ENCODE results near the gene ZNF205.
A peak's percentile ranks its signal among the peaks of the same experiment; 100 is the strongest.
"Not testable (repeated sequence)": the region's sequence is repeated elsewhere in the genome, so short reads cannot be mapped to it uniquely, and the experiment has no call there.

Gene ZNF205

DNA sequence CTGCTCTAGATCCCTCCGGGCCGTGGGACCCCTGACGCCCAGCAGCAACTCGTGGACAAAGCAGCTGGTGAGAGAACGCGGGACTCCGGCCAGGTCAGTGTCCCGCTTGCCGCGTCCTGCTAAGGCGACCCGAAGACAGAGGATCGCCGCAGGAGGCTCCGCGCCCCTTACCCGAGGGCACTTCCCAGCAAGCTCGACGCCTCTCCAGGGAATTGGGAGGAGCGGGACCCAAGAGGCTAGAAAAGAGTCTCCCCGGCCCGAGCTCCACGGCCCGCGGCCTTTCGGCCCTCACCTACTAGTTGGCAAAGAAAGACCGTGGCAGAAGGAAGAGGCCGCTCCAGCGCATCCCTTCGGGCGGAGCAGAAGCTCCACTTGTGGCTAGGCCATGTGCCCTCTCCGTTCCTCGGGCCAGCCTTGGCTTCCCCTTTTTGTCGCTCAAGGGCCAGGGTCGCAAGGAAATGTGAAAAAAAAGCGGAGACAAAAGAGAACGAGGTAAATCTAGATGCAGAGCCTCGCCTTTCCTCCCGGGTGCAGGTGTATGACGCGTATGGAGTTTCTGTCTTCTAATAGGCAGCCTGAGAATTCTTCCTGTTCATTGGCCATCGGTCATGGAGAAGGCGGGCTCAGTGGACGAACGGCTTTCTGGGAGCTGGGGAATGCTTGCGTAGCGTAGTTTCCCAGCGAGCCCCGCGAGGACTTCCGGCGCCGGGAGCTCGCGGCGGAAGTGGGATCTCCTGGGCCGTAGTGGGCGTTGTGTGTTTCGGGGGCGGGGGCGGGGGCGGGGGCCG is 22.1 kb downstream of the ZNF205 start, which contains the start of gene ZNF213:
ZNF213 (plus strand) TSS at position 692 of the 788 bp plus-strand sequence. CDS start 2,252 bp downstream, outside the sequence.
- peak; percentile 99 for DNase-seq (ENCODE audit: low read depth)

DNA sequence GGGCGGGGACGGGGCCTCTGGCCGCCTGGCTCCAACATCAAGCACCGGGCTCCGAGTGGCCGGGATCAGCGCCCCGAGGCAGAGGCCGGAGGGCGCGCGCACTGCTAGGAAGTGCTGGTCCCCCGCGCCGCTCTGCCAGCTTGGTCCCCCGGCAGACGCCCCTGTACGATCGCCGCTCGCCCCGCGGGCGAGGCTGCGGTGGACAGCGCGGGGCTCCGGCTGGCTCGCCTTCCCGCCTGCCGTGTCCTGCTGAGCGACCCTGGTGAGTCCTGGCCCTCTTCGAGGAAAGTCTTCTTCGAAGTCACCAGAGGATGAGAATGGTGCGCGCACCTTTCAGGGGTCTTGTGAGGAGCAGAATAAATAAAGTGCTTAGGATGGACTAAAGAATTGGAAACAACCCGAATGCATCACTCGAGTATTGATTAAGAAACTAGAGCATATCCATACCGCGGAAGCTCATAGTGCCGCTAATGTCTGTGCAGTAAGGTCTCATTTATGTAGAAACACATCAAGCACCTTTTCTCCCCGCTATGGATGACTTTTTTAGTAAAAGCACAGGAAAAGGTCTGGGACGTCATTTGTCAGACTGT is 22.8 kb downstream of the ZNF205 start:
- peak; percentile 27 for DNase-seq (ENCODE audit: low read depth)

GRCh38 chr16:3137267-3137666 is 24.9 kb downstream of the ZNF205 start:
- no peak for DNase-seq (ENCODE audit: low read depth)

DNA sequence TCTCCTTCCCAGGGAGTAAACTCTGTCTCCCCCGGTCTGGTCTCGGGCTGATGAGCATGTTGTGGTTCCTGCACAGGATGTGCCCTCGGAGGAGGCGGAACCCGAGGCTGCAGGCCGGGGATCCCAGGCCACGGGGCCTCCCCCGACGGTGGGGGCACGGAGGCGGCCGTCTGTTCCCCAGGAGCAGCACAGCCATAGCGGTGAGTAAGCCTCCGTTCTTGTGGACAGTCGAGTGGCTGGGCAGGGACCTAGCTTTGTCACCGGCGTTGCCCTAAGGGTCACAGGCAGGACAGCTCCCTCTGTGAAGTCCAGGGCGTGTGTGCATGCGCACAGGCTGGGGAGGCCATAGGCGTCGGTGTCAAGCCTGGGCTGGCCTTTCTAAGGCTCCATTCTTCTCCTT is 26.0 kb downstream of the ZNF205 start:
- no peak for DNase-seq (ENCODE audit: low read depth)

DNA sequence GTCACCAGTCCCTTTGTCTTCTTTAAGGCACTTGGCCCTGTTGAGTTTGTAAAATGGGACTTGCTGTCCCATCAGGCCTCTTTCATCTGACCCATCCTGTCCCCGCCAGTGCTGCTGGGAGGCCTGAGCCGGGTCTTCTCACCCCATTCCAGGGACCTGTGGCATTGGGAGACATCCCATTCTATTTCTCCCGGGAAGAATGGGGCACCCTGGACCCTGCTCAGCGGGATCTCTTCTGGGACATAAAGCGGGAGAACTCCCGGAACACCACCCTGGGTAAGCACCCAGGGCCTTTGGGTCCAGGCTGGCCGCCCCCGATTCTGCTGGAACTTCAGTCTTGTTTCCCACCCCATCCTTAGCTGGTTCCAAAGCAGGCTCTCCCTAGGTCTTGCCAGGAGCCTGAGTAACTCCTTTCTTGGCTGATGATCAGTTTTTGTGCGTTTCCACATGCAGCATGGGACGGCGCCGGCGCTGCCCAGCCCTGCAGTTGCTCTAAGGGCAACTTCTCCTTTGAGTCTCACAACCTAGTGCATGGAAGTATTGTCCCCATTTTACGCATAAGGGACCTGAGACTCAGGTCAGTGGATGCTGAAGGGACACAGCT is 26.5 kb downstream of the ZNF205 start:
- no peak for DNase-seq (ENCODE audit: low read depth)

GRCh38 chr16:3139561-3139960 is 27.2 kb downstream of the ZNF205 start:
- DNase-seq (ENCODE audit: low read depth): not testable (repeated sequence)

GRCh38 chr16:3140603-3141427 is 28.4 kb downstream of the ZNF205 start:
- no peak for DNase-seq (ENCODE audit: low read depth)

- no peak for DNase-seq (ENCODE audit: low read depth)
Measured at GRCh38 chr16:3141781-3142311, 29.5 kb downstream of the ZNF205 start.

DNA sequence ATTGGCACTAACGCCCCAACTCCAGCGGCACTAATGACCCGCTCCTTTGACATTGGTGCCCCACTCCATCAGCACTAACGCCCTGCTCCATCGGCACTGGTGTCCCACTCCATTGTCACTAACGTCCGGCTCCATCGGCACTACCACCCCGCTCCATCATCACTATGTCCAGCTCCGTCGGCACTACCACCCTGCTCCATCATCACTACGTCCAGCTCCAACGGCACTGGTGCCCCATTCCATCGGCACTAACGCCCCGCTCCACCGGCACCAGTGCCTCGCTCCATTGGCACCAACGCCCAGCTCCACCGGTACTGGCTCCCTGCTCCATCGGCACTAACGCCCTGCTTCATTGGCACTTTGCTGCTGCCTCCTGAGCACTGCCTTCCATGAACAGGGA is 29.9 kb downstream of the ZNF205 start:
- DNase-seq (ENCODE audit: low read depth): no peak

DNA sequence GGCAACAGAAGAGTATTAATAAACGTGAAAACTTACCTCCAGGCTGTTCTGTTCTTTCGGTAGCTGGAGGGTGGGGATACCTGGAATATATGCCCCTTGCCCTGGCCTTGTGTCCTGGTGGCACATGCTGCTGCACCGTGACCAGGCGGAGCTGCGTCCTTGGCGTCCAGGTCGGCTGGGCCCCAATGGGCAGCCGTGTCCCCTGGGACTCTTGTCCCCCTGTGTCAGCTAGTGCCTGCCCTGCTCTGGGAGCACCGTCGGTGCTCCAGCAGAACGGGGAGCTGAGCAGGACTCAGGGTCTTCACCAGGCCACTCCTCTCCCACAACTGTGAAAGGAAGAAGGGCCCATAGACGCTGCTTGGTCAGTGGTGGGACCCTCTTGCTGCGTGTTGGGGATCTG is 30.4 kb downstream of the ZNF205 start:
- no peak for DNase-seq (ENCODE audit: low read depth)

GRCh38 chr16:3143189-3143588 is 30.8 kb downstream of the ZNF205 start:
- DNase-seq (ENCODE audit: low read depth): no peak

GRCh38 chr16:3143598-3144320 is 31.4 kb downstream of the ZNF205 start:
- no peak for DNase-seq (ENCODE audit: low read depth)

GRCh38 chr16:3144321-3144983 is 32.1 kb downstream of the ZNF205 start:
- no peak for DNase-seq (ENCODE audit: low read depth)

GRCh38 chr16:3145151-3145550 is 32.8 kb downstream of the ZNF205 start:
- DNase-seq (ENCODE audit: low read depth): no peak

DNA sequence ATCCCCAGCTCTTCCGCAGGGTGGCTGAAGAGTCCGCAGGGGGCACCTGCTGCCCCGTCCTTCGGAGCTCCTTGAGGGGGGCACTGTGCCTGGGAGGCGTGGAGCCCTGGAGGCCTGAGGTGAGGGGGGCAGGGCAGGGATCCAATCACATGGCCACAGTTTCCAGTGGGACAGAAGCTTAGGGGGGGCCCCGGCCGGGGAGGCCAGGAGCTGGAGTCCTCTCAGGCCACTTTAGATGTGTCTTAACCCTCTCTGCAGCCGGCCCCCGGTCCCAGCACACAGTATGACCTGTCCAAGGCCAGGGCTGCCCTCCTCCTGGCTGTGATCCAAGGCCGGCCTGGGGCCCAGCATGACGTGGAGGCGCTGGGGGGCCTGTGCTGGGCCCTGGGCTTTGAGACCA is 33.3 kb downstream of the ZNF205 start:
- no peak for DNase-seq (ENCODE audit: low read depth)

DNA sequence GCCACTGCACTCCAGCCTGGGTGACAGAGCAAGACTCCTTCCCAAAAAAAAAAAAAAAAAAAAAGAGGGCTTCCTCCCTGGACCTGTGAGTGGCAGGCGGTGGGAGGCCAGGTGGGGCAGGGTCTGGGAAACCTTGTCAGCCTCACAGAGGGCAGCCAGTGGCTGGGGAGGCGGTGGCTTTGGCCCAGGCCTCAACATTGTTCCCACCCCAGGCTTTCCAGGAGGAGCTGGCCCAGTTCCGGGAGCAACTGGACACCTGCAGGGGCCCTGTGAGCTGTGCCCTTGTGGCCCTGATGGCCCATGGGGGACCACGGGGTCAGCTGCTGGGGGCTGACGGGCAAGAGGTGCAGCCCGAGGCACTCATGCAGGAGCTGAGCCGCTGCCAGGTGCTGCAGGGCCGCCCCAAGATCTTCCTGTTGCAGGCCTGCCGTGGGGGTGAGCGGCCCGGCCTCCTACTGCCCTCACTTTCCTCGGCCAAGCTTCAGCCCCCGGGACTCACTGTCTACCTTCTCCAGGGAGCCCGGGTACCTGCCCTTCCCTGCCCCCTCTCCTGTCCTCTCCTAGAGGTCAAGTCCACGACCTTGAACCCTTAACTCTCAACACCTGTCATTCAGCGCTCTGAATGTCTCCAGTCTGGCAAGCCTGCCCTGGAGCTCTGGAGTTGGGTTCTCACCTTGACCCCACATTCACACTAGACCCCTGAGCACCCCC is 34.8 kb downstream of the ZNF205 start:
- no peak for DNase-seq (ENCODE audit: low read depth)

DNA sequence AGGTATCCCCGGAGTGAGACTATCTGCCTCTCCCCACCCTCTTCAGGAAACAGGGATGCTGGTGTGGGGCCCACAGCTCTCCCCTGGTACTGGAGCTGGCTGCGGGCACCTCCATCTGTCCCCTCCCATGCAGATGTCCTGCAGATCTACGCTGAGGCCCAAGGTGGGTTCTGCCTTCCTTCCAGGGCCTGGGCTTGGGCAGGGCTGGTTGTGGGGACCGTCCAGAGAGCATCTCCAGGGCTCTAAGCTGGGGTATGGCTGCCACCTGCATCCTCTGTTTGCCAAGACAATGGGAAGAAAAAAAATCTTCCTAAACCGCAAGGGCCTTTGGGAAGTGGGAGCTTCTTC is 35.3 kb downstream of the ZNF205 start:
- no peak for DNase-seq (ENCODE audit: low read depth)

- DNase-seq (ENCODE audit: low read depth): no peak
Measured at GRCh38 chr16:3148256-3149192, 36.1 kb downstream of the ZNF205 start.

GRCh38 chr16:3149193-3149530 is 36.8 kb downstream of the ZNF205 start:
- DNase-seq (ENCODE audit: low read depth): no peak
